Nephron progenitor cell (in vitro differentiated cells): ENCODE measurements around the gene STS.

Experiments
- DNase-seq: peaks from one replicate; pipeline ENCODE4 v3.0.0; 2021
- H3K27ac Mint-ChIP-seq: 2 replicates; pipeline ENCODE4 v1.8.0; 2021; ENCODE audit warnings: mild to moderate bottlenecking, moderate library complexity, mixed read lengths
- H3K27me3 Mint-ChIP-seq: 2 replicates; pipeline ENCODE4 v1.8.0; 2021; ENCODE audit warnings: mild to moderate bottlenecking, low read depth, mixed read lengths; ENCODE audit not compliant: poor library complexity
- H3K36me3 Mint-ChIP-seq: 2 replicates; pipeline ENCODE4 v1.8.0; 2021; ENCODE audit warnings: low read depth, mixed read lengths
- H3K4me1 Mint-ChIP-seq: 2 replicates; pipeline ENCODE4 v1.8.0; 2021; ENCODE audit warnings: mixed read lengths
- H3K4me3 Mint-ChIP-seq: 2 replicates; pipeline ENCODE4 v1.8.0; 2021; ENCODE audit warnings: mild to moderate bottlenecking, moderate library complexity, mixed read lengths
- H3K9me3 Mint-ChIP-seq: 2 replicates; pipeline ENCODE4 v1.8.0; 2021; ENCODE audit warnings: mild to moderate bottlenecking, moderate library complexity, mixed read lengths
- TF ChIP-seq, protein P1 (sequence below): fragments of 200-600 bp; sonication (generic); IDR thresholded peaks from 2 replicates; pipeline ENCODE4 v1.5.0; 2021; ENCODE audit warnings: antibody characterized with exemption

The STS gene

DNA sequence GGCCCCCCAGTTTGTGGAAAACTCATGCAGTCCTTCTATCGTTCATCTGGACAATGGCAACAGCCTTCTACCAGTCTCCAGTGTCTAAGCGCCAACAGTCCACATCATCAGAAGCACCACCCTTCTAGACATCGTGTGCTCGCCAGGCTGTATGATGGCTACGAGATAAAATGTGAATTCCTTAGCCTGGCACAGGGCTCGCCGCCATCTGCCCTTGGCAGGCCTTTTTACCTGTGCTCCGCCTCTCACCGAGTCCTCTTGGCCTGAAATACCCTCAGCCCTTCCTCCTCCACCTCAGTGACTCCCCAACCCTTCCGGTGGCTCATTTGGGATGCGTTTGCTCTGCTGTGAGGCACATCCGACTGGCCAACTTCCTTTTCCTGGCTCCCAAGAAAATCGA is 15.9 kb upstream of the STS start:
- TF ChIP-seq, protein P1, sequence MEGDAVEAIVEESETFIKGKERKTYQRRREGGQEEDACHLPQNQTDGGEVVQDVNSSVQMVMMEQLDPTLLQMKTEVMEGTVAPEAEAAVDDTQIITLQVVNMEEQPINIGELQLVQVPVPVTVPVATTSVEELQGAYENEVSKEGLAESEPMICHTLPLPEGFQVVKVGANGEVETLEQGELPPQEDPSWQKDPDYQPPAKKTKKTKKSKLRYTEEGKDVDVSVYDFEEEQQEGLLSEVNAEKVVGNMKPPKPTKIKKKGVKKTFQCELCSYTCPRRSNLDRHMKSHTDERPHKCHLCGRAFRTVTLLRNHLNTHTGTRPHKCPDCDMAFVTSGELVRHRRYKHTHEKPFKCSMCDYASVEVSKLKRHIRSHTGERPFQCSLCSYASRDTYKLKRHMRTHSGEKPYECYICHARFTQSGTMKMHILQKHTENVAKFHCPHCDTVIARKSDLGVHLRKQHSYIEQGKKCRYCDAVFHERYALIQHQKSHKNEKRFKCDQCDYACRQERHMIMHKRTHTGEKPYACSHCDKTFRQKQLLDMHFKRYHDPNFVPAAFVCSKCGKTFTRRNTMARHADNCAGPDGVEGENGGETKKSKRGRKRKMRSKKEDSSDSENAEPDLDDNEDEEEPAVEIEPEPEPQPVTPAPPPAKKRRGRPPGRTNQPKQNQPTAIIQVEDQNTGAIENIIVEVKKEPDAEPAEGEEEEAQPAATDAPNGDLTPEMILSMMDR = no peak
- peaks cover 13% of the 10 kb centered on the region for H3K9me3 Mint-ChIP-seq
- peaks cover 4% of the 10 kb centered on the region for H3K27me3 Mint-ChIP-seq
- peaks cover 35% of the 10 kb centered on the region for H3K4me1 Mint-ChIP-seq
- H3K4me3 Mint-ChIP-seq = no peak overlapping the region
- peaks cover 36% of the 10 kb centered on the region for H3K36me3 Mint-ChIP-seq
- no peak for DNase-seq
- no peak overlapping the region for H3K27ac Mint-ChIP-seq

DNA sequence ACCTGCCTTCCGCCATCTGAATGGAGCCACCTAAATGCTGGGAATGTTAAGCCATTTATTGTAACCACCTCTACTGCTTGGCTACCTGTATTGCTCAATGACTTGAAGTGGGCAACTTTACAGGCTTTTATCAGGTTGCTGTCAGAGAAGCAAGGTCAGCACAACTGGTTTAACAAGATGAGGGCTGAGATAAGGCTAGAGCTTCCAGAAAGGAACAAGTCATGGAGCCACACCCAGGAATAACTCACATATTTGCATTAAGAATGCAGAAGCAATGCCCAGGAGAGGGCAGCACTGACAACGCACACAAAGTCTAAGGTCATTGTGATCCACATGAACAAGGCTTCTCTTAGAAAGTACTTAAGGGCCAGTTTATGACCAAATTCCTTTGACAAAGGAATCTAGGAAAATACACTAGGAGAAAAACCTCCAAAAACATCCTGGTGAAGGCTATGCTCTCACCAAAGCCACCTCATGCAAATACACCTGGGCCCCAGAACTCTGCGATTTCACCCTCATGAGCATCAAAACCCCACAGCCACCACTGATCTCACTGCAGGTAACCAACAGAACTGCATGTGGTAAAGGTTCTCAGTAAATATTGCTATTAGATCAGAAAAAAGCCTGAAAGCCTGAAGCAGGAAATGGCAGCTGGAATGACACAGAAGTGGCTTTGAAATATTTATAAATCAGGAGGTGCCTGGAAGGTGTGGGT is 15.0 kb upstream of the STS start:
- no peak overlapping the region for H3K4me3 Mint-ChIP-seq
- peaks cover 13% of the 10 kb centered on the region for H3K9me3 Mint-ChIP-seq
- H3K27ac Mint-ChIP-seq = peak overlapping the region; percentile 92
- peaks cover 30% of the 10 kb centered on the region for H3K4me1 Mint-ChIP-seq
- peak; percentile 27 for DNase-seq
- peaks cover 35% of the 10 kb centered on the region for H3K36me3 Mint-ChIP-seq
- peaks cover 4% of the 10 kb centered on the region for H3K27me3 Mint-ChIP-seq
- TF ChIP-seq, protein P1 = no peak

- Mint-ChIP-seq H3K4me1 (peaks cover 30% of the 10 kb centered on the region), H3K4me3 (peak overlapping the region; percentile 48), H3K36me3 (peaks cover 41% of the 10 kb centered on the region), H3K27ac (peak overlapping the region; percentile 92), H3K27me3 (peaks cover 4% of the 10 kb centered on the region), H3K9me3 (peaks cover 13% of the 10 kb centered on the region)
- TF ChIP-seq, protein P1 = no peak
- peak; percentile 8 for DNase-seq
Observed at GRCh38 chrX:7133050-7133440, 14.5 kb upstream of the STS start.

GRCh38 chrX:7134981-7135380 is 12.5 kb upstream of the STS start:
- H3K27ac Mint-ChIP-seq = no peak overlapping the region
- TF ChIP-seq, protein P1 = no peak
- peaks cover 30% of the 10 kb centered on the region for H3K4me1 Mint-ChIP-seq
- no peak overlapping the region for H3K4me3 Mint-ChIP-seq
- DNase-seq = no peak
- H3K36me3 Mint-ChIP-seq = peaks cover 41% of the 10 kb centered on the region
- H3K9me3 Mint-ChIP-seq = peaks cover 8% of the 10 kb centered on the region
- H3K27me3 Mint-ChIP-seq = peaks cover 4% of the 10 kb centered on the region

DNA sequence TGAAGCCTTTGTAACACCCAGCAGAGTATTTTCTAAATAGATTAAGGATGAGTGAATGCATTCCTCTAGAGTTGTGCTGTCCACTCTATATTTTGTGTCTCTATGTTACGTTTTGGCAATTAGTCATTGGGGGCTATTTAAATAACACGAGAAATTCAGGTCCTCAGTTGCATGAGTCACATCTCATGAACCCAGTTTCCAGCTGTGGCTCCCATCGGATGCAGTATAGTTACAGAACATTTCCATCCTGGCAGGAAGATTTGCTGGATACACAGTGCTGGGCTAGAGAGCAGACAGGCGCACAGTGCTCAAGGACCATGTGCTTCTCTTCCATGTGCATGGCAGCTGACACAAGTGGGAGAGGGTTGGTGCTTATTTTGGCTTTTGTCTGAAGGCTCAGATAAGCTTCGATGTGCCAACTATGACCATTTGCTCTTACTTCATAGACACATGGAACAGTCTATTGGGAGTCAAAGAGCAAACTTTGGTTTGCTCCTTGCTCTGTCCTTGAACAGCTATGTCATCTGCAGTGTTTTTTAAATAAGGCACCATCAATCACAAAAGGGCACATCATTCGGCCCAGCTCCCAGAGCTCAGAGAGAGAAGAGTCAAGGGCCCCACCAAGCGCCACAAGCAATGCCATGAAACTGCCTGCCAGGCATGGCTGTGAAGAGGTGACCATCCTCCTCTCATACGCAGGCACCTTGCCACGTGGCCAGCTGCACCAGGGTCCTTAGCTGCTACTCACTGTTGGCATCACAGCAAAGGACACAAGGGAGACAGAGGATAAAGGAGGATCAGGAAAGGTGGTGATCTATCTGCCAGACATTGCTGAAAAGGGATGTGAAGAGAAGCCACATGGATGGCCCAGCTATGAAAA is 8.1 kb upstream of the STS start:
- TF ChIP-seq, protein P1 = no peak
- no peak for DNase-seq
- H3K4me1 Mint-ChIP-seq = peaks cover 11% of the 10 kb centered on the region

More for the DNA sequence above, 8.1 kb upstream of the STS start:
- H3K36me3 Mint-ChIP-seq = peaks cover 44% of the 10 kb centered on the region
- H3K9me3 Mint-ChIP-seq = peaks cover 9% of the 10 kb centered on the region
- H3K27ac Mint-ChIP-seq = no peak overlapping the region
- no peaks in the 10 kb centered on the region for H3K27me3 Mint-ChIP-seq
- no peak overlapping the region for H3K4me3 Mint-ChIP-seq
